K562 (cell line): Measurements from ENCODE around the gene SCYL1. TPM values are rescaled to one million over a fixed set of nuclear protein-coding genes. Genes with fewer than 3 reads are reported as not detected.

ENCODE experiments used
- BCLAF1 ChIP-seq, 2 experiments: fragments of 450-650 bp in 1 of 2; IDR thresholded peaks; 2 replicates each; pipeline ENCODE4 v1.6.1; 2011 to 2017; ENCODE audit warnings: low read depth in 2 of 2, antibody characterized with exemption in 1 of 2, borderline replicate concordance in 1 of 2, low read length in 1 of 2, mild to moderate bottlenecking in 1 of 2, mixed read lengths in 1 of 2; ENCODE audit not compliant: control insufficient read depth in 1 of 2
- DIDO1 ChIP-seq: fragments of 450-650 bp; IDR thresholded peaks from 2 replicates; pipeline ENCODE4 v1.6.1; 2016; ENCODE audit warnings: low read depth, missing biosample characterization, missing genetic modification characterization
- DPF2 ChIP-seq: fragments of 450-650 bp; IDR thresholded peaks from 2 replicates; pipeline ENCODE4 v1.6.1; 2016
- HMGXB4 ChIP-seq: sonication (generic); formaldehyde crosslinking; IDR thresholded peaks from 2 replicates; pipeline ENCODE4 v1.8.1; 2023; ENCODE audit warnings: mild to moderate bottlenecking, missing genetic modification reagents
- KAT8 ChIP-seq: fragments of 450-650 bp; IDR thresholded peaks from 2 replicates; pipeline ENCODE4 v1.6.1; 2016; ENCODE audit warnings: low read depth, mild to moderate bottlenecking
- PBX2 ChIP-seq, 2 experiments: IDR thresholded peaks in 1 of 2; conservative IDR thresholded peaks in 1 of 2; 2 replicates each; pipeline ENCODE4 v1.6.1; 2016; ENCODE audit warnings: low read depth in 2 of 2, mild to moderate bottlenecking in 1 of 2, missing compliant biosample characterization in 1 of 2, missing genetic modification characterization in 1 of 2, moderate library complexity in 1 of 2
- PCBP2 ChIP-seq: fragments of 200-400 bp; formaldehyde crosslinking; IDR thresholded peaks from 2 replicates; pipeline ENCODE4 v1.6.1; 2018; ENCODE audit warnings: low read length, low read depth, mild to moderate bottlenecking, moderate library complexity; ENCODE audit not compliant: poor library complexity, severe bottlenecking
- SMARCE1 ChIP-seq: fragments of 450-650 bp; IDR thresholded peaks from 2 replicates; pipeline ENCODE4 v1.7.1; 2016; ENCODE audit warnings: mild to moderate bottlenecking
- STAT6 ChIP-seq: sonication (generic); formaldehyde crosslinking; IDR thresholded peaks from 2 replicates; pipeline ENCODE4 v1.8.1; 2023; ENCODE audit warnings: mild to moderate bottlenecking, missing genetic modification reagents
- THRB ChIP-seq: fragments of 450-650 bp; formaldehyde crosslinking; conservative IDR thresholded peaks from 2 replicates; pipeline ENCODE4 v1.4.0; 2022; ENCODE audit warnings: mild to moderate bottlenecking, missing genetic modification characterization
- ZNF449 ChIP-seq: fragments of 250-450 bp; sonication (Bioruptor Pico); IDR thresholded peaks from 2 replicates; pipeline ENCODE4 v1.8.0; 2022; ENCODE audit warnings: moderate library complexity, mild to moderate bottlenecking, inconsistent platforms
- polyA plus RNA-seq, 8 experiments: library from polyadenylated mRNA; depleted of rRNA in 4 of 8; stranded (reverse) in 5 of 8; unstranded in 3 of 8; fragments of >200 nt; fragmentation: Nextera tagmentation in 2 of 8; fragmentation: Illumina TruSeq in 1 of 8; extraction: Ambion mirVana in 2 of 8; extraction: Trizol in 1 of 8; gene quantifications; 2 replicates each; pipeline versions ENCODE4 v1.2.1 to v1.2.3, GENCODE V29; 2011 to 2014; ENCODE audit warnings: inconsistent platforms in 1 of 8, missing spikeins in 1 of 8
- total RNA-seq, 7 experiments: library from RNA; depleted of rRNA in 6 of 7; stranded (reverse); fragments of >200 nt in 6 of 7; fragmentation: Illumina TruSeq in 2 of 7; extraction: Trizol in 2 of 7; gene quantifications; 2 replicates each; pipeline versions ENCODE4 v1.2.1 to v1.2.3, GENCODE V29; 2011 to 2021; ENCODE audit warnings: low replicate concordance in 1 of 7

The SCYL1 gene
- total and polyA plus RNA-seq, 9 of the 15 experiments (the other 6 are each of a cell fraction or from before 2014, with no cell fraction given): 1.9 to 145 (median 57.6) TPM

GRCh38 chr11:65524014-65524740 is 706 bp upstream of the SCYL1 start (continued):
- TF ChIP-seq KAT8 (no peak), DIDO1 (tag) (no peak), BCLAF1 (IDR thresholded peaks at IDR 0.05; ENCODE audit: borderline replicate concordance in 1 of 2, control insufficient read depth in 1 of 2, low read depth in 2 of 2, low read length in 1 of 2) (0 out of 4 replicates have a peak, but pooled peaks of 1 of the 2 experiments have one; percentile 25), DPF2 (peak; percentile 34; the same call in 1 of the 2 replicates), STAT6 (CRISPR knock-in tag) (no peak), ZNF449 (CRISPR knock-in tag) (no peak), SMARCE1 (peak; percentile 28; the same call in 1 of the 2 replicates), HMGXB4 (CRISPR knock-in tag) (no peak), PCBP2 (no peak), THRB (no peak), PBX2 (CRISPR knock-in tag; IDR thresholded peaks at IDR 0.05; ENCODE audit: low read depth) (no peak), PBX2 (tag; conservative IDR thresholded peaks at IDR 0.05; ENCODE audit: low read depth) (0 out of 2 replicates have a peak, but pooled peaks have one; percentile 6)
